Measurements from ENCODE around the gene CALN1. TPM values are rescaled to one million over a fixed set of nuclear protein-coding genes. Genes with fewer than 3 reads are reported as not detected.
"Not testable (repeated sequence)": the region's sequence is repeated elsewhere in the genome, so short reads cannot be mapped to it uniquely, and the experiment has no call there.

Gene CALN1
- under 1 TPM; 0.03 to 0.26 (median 0.05) TPM for total RNA-seq
- 0.02 TPM for total RNA-seq (2013)
- total RNA-seq: 0 to 1.4 (median 0.24) reads per million in 29 experiments

- H3K27me3 ChIP-seq (replicated peaks in 1 of 2; ENCODE audit: control insufficient read depth in 2 of 2, extremely low read depth in 1 of 2, insufficient read depth in 2 of 2, low read length in 1 of 2); H3K27ac ChIP-seq (ENCODE audit: low read length); H3K9me3 ChIP-seq; ATAC-seq (replicated peaks in 1 of 4); H3K36me3 Mint-ChIP-seq; DNase-seq; H3K27me3 Mint-ChIP-seq; POLR2A ChIA-PET; H3K4me3 ChIP-seq (ENCODE audit: control insufficient read depth in 1 of 2, extremely low read depth in 1 of 2, low read length in 1 of 2); H3K4me1 Mint-ChIP-seq; H3K36me3 ChIP-seq (ENCODE audit: control insufficient read depth in 2 of 2, extremely low read depth in 1 of 2, insufficient read depth in 1 of 2, low read length in 1 of 2); H3K4me1 ChIP-seq (ENCODE audit: control insufficient read depth in 1 of 2, extremely low read depth in 1 of 2, insufficient read depth in 2 of 2, low read length in 2 of 2); H3K9me3 Mint-ChIP-seq; H3K4me3 Mint-ChIP-seq; CTCF ChIA-PET; H3K27ac Mint-ChIP-seq: not testable (repeated sequence)
- WGBS (ENCODE audit: insufficient coverage): 92% methylated on average over 20 of the region's 21 CpGs
These were observed at the start of gene CALN1 for GRCh38 chr7:72412121-72412618. CALN1 (minus strand) TSS chr7:72412338.

DNA sequence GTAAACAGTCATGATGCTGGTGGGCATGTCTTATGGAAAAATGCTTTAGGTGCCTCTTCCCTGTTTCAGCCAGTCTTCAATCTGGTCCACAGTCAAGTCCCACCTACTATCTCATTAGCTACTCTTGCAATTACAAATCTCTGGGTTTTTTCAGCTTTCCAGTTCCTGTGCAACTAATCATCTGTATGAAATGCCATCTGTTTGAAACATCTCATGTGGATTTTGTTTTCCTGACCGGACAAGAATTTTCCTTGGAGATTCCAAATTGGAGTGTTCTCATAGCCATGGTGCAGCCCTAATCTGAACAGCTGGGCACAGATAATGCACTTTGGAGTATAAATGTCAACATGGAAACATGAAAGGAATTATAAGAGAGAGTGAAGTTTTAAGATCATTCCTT, 41.3 kb upstream of the CALN1 start:
- Mint-ChIP-seq H3K27ac (no peak overlapping the region), H3K4me3 (no peak overlapping the region), H3K4me1 (no peaks in the 10 kb centered on the region), H3K36me3 (no peaks in the 10 kb centered on the region), H3K27me3 (peaks cover 2 to 3% of the 10 kb centered on the region in 2 donors), H3K9me3 (peaks cover 0 to 4% (median 3%) of the 10 kb centered on the region in 3 donors)
- H3K9me3 ChIP-seq: no peaks in the 10 kb centered on the region
- H3K4me3 ChIP-seq (ENCODE audit: control insufficient read depth in 1 of 2, extremely low read depth in 1 of 2, low read length in 1 of 2): no peak overlapping the region
- ChIA-PET CTCF (no interaction called here), POLR2A (no interaction called here)
- H3K4me1 ChIP-seq (ENCODE audit: control insufficient read depth in 1 of 2, extremely low read depth in 1 of 2, insufficient read depth in 2 of 2, low read length in 2 of 2): no peaks in the 10 kb centered on the region
- DNase-seq (no peak), ATAC-seq (replicated peaks in 1 of 4) (no peak)
- WGBS (ENCODE audit: insufficient coverage): 83% methylated on average over 1 of the region's 1 CpG
- H3K27ac ChIP-seq (ENCODE audit: low read length): no peak overlapping the region
- no peaks in the 10 kb centered on the region for H3K27me3 ChIP-seq (replicated peaks in 1 of 2; ENCODE audit: control insufficient read depth in 2 of 2, extremely low read depth in 1 of 2, insufficient read depth in 2 of 2, low read length in 1 of 2)
- H3K36me3 ChIP-seq (ENCODE audit: control insufficient read depth in 2 of 2, extremely low read depth in 1 of 2, insufficient read depth in 1 of 2, low read length in 1 of 2): no peaks in the 10 kb centered on the region

DNA sequence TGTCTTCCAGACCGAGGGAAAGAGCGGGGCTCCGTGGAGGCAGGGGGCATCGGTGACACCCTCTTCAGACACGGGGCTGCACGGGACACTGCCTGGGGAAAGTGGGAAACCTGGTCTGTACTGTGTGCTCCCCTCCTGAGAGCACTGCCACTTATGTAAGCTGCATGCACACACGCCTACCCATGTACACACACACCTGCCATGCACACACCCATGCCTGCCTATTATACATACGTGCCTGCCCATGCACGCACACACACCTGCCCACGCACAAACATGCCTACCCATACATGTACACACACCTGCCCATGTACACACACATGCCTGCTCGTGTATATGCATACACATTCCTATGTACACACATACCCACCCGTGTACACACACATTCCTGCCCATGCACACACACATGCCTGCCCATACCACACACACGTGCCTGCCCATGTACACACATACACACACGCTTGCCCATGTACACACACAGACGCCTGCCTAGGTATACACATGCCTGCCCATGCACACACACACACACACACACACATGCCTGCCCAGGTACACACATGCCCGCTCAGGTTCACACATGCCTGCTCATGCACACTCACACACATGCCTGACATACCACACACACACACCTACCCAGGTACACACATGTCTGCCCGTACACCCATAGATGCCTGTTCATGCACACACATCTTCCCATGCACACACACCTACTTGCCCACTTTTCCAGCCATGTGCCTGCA, 35.5 kb upstream of the CALN1 start:
- no peak for ATAC-seq (replicated peaks in 1 of 4)
- no peak overlapping the region for H3K4me3 Mint-ChIP-seq
- H3K36me3 Mint-ChIP-seq: no peaks in the 10 kb centered on the region
- H3K4me1 Mint-ChIP-seq: peaks cover 0 to 7% (median 0%) of the 10 kb centered on the region in 3 donors
- Histone ChIP-seq H3K27me3 (replicated peaks in 1 of 2; ENCODE audit: control insufficient read depth in 2 of 2, extremely low read depth in 1 of 2, insufficient read depth in 2 of 2, low read length in 1 of 2) (peaks cover 3 to 14% of the 10 kb centered on the region in 2 experiments), H3K27ac (ENCODE audit: low read length) (no peak overlapping the region), H3K4me3 (ENCODE audit: control insufficient read depth in 1 of 2, extremely low read depth in 1 of 2, low read length in 1 of 2) (no peak overlapping the region), H3K4me1 (ENCODE audit: control insufficient read depth in 1 of 2, extremely low read depth in 1 of 2, insufficient read depth in 2 of 2, low read length in 2 of 2) (no peaks in the 10 kb centered on the region), H3K36me3 (ENCODE audit: control insufficient read depth in 2 of 2, extremely low read depth in 1 of 2, insufficient read depth in 1 of 2, low read length in 1 of 2) (no peaks in the 10 kb centered on the region), H3K9me3 (no peaks in the 10 kb centered on the region)
- DNase-seq: no peak
- WGBS (ENCODE audit: insufficient coverage): 92% methylated on average over 17 of the region's 17 CpGs
- H3K9me3 Mint-ChIP-seq: peaks cover 0 to 3% (median 0%) of the 10 kb centered on the region in 3 donors
- H3K27me3 Mint-ChIP-seq: peaks cover 11 to 27% of the 10 kb centered on the region in 2 donors
- POLR2A ChIA-PET: interaction anchor here in 1 of 2 donors (0.7 kb wide), 1 partner anchor 17 kb away, joined by 5 read pairs; no protein-coding TSS in a partner anchor
- CTCF ChIA-PET: no interaction called here
- H3K27ac Mint-ChIP-seq: no peak overlapping the region

DNA sequence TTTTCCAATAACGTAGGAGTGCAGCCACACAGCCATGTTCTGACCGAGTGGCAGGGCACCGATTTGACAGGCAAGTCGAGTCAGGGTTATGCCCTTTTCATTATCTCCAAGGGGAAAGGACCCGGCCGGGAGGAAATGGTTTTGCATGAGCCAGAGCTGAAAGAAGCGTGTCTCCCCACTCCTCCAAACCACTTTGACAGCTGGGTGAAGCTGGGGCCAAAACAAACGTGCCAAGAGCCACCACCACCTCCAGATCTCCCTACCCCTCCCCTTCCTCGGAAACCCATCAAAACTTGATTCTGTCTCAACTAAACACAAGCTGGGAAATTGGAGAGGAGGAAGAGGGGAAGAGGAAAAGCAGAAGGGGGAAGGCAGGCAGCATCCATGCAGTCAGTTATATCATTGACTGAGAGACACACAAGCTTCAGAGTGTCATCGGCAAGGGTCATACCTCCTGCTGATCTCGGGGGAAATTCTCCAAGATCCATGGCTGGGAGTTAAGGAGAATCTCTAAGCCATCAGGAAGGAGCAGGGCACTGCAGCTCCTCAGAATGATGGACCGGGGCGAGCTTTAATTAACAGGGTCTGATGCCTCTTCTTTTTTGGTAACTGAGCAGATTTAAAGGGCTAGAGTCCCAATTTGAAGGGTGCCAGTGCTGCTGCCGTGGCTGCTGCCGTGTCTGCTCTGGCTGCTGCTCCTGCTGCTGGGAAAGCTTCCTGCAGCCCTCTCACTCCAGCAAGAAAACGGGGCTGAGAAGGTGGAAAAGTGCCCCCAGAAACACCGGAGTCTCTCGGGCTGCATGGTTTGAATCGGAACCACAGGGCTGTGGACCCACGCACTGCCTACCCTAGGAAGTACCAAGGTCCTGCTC, 34.7 kb upstream of the CALN1 start:
- Mint-ChIP-seq H3K36me3 (no peaks in the 10 kb centered on the region), H3K4me3 (no peak overlapping the region), H3K27me3 (peaks cover 12 to 31% of the 10 kb centered on the region in 2 donors), H3K27ac (no peak overlapping the region), H3K9me3 (no peaks in the 10 kb centered on the region), H3K4me1 (peaks cover 0 to 7% (median 0%) of the 10 kb centered on the region in 3 donors)
- H3K27me3 ChIP-seq (replicated peaks in 1 of 2; ENCODE audit: control insufficient read depth in 2 of 2, extremely low read depth in 1 of 2, insufficient read depth in 2 of 2, low read length in 1 of 2): peaks cover 3 to 15% of the 10 kb centered on the region in 2 experiments
- ATAC-seq (replicated peaks in 1 of 4) (no peak), DNase-seq (no peak)
- no peaks in the 10 kb centered on the region for H3K36me3 ChIP-seq (ENCODE audit: control insufficient read depth in 2 of 2, extremely low read depth in 1 of 2, insufficient read depth in 1 of 2, low read length in 1 of 2)
- 72% methylated on average over 11 of the region's 20 CpGs for WGBS (ENCODE audit: insufficient coverage)
- no peaks in the 10 kb centered on the region for H3K9me3 ChIP-seq
- ChIA-PET POLR2A (no interaction called here), CTCF (interaction anchor here in 1 of 2 donors (0.6 kb wide), 1 partner anchor 16 kb away, joined by 3 read pairs; no protein-coding TSS in a partner anchor)
- H3K4me3 ChIP-seq (ENCODE audit: control insufficient read depth in 1 of 2, extremely low read depth in 1 of 2, low read length in 1 of 2): no peak overlapping the region
- H3K4me1 ChIP-seq (ENCODE audit: control insufficient read depth in 1 of 2, extremely low read depth in 1 of 2, insufficient read depth in 2 of 2, low read length in 2 of 2): no peaks in the 10 kb centered on the region
- no peak overlapping the region for H3K27ac ChIP-seq (ENCODE audit: low read length)

- Histone ChIP-seq H3K9me3 (no peaks in the 10 kb centered on the region), H3K36me3 (ENCODE audit: control insufficient read depth in 2 of 2, extremely low read depth in 1 of 2, insufficient read depth in 1 of 2, low read length in 1 of 2) (no peaks in the 10 kb centered on the region), H3K4me3 (ENCODE audit: control insufficient read depth in 1 of 2, extremely low read depth in 1 of 2, low read length in 1 of 2) (no peak overlapping the region), H3K27me3 (replicated peaks in 1 of 2; ENCODE audit: control insufficient read depth in 2 of 2, extremely low read depth in 1 of 2, insufficient read depth in 2 of 2, low read length in 1 of 2) (peaks cover 3 to 17% of the 10 kb centered on the region in 2 experiments), H3K27ac (ENCODE audit: low read length) (no peak overlapping the region), H3K4me1 (ENCODE audit: control insufficient read depth in 1 of 2, extremely low read depth in 1 of 2, insufficient read depth in 2 of 2, low read length in 2 of 2) (no peaks in the 10 kb centered on the region)
- Mint-ChIP-seq H3K36me3 (no peaks in the 10 kb centered on the region), H3K4me3 (no peak overlapping the region), H3K4me1 (peaks cover 0 to 7% (median 0%) of the 10 kb centered on the region in 3 donors), H3K27ac (no peak overlapping the region), H3K27me3 (peaks cover 12 to 33% of the 10 kb centered on the region in 2 donors), H3K9me3 (no peaks in the 10 kb centered on the region)
- ChIA-PET CTCF (interaction anchor here in 1 of 2 donors (0.6 kb wide), 1 partner anchor 17 kb away, joined by 3 read pairs; no protein-coding TSS in a partner anchor), POLR2A (no interaction called here)
- WGBS (ENCODE audit: insufficient coverage): 86% methylated on average over 4 of the region's 7 CpGs
- ATAC-seq (replicated peaks in 1 of 4): no peak
- DNase-seq: no peak
These were observed 34.0 kb upstream of the CALN1 start for GRCh38 chr7:72446131-72446530.

DNA sequence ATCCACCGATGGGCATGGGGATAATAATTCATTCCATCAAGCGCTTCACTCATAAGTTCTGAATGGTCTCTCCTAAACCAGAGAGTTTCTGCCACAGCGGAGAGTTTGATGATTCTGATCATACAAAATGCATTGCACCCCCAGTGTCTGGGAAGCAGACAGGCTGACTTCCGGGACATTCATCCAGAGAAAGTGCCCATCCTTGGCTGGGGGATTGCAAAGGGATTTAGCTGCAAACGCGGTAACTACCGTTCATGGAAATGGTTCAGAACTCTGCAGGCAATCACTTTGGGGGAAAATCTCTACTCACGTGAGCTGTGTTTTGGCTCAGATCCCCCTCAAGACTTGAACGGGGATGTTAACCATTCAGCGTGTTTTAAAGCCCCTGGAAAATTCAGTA, 33.4 kb upstream of the CALN1 start:
- DNase-seq (no peak), ATAC-seq (replicated peaks in 1 of 4) (no peak)
- H3K36me3 ChIP-seq (ENCODE audit: control insufficient read depth in 2 of 2, extremely low read depth in 1 of 2, insufficient read depth in 1 of 2, low read length in 1 of 2): no peaks in the 10 kb centered on the region
- H3K27ac ChIP-seq (ENCODE audit: low read length): no peak overlapping the region
- POLR2A ChIA-PET: no interaction called here
- no peaks in the 10 kb centered on the region for H3K4me1 ChIP-seq (ENCODE audit: control insufficient read depth in 1 of 2, extremely low read depth in 1 of 2, insufficient read depth in 2 of 2, low read length in 2 of 2)
- peaks cover 3 to 17% of the 10 kb centered on the region in 2 experiments for H3K27me3 ChIP-seq (replicated peaks in 1 of 2; ENCODE audit: control insufficient read depth in 2 of 2, extremely low read depth in 1 of 2, insufficient read depth in 2 of 2, low read length in 1 of 2)
- WGBS (ENCODE audit: insufficient coverage): 89% methylated on average over 7 of the region's 10 CpGs
- Mint-ChIP-seq H3K4me1 (peaks cover 0 to 7% (median 0%) of the 10 kb centered on the region in 3 donors), H3K27ac (no peak overlapping the region), H3K4me3 (no peak overlapping the region), H3K36me3 (no peaks in the 10 kb centered on the region), H3K27me3 (peaks cover 12 to 33% of the 10 kb centered on the region in 2 donors), H3K9me3 (no peaks in the 10 kb centered on the region)
- no peaks in the 10 kb centered on the region for H3K9me3 ChIP-seq
- H3K4me3 ChIP-seq (ENCODE audit: control insufficient read depth in 1 of 2, extremely low read depth in 1 of 2, low read length in 1 of 2): no peak overlapping the region
- CTCF ChIA-PET: no interaction called here
